CD4-positive, alpha-beta T cell treated with Interleukin-1 beta for 1 hour (primary cell): ENCODE measurements around the gene MXD1.

Experiments
- DNase-seq, 2 donors: peaks; one replicate each; pipeline ENCODE4 v3.0.0-alpha.2; 2020 to 2022

The MXD1 gene

DNA sequence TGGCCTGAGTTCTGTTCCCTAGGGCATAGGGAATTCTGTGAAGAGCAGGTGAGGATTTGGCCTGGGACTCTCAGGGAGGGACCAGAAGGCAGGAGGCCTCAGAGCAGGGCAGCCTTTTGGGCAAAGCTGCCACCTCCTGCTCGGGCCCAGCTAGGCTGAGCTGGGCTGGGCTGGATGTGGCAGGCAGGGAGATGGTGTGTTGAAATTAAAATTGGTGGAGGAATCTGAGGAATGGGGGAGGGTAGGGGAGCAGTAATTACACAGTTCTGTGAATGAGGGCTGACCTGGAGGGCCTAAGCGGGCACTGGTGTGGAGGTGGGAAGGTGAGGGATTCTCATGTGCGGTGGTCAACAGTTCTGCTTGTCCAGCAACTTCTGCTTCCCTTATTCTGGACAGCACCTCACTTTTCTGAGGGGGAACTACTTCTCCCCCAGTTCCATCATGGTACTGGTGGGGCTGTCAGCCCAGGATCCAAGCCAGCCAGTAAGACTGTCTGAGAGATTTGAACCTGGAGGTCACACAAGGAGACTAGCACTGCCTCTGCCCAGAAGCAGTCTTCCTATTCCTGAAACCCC is 68.6 kb downstream of the MXD1 start:
- DNase-seq = no peak

DNA sequence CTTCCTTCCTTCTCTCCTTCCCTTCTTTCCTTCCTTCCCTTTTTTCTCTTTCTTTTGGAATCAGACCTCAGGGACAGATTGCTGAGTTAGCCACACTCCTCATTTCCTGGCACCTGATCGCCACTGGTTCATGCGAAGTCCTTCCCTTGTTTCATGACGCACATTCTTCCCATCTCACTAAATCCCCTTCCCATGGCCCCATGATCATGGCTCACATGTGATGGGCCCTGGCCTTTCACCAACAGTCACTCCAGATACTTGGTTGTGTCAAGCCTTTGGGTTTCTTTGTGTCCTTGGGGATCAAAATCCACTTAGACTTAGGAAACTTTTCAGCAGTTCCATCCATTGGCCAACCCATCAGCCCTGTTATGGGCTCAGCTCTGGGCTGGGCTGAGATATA is 70.3 kb downstream of the MXD1 start:
- DNase-seq = no peak

DNA sequence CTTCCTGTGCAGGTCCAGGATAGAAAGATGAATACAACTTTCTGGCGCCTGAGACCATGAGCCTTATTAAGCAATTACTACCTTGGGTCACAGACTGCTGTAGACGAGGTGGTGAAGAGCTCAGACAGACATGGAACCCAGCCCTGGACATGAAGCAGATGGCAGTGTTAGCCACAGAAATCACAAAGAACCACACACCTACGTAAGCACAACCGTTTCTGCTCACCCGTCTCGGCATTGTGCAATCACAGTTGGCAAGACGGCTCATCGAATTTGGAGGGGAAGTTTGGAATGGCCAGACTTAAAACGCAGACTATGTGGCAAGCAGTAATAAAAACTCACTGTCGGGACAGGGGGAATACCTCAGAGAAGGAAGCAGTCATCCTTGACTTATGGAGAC is 70.8 kb downstream of the MXD1 start:
- peak; percentile 11 to 81 for DNase-seq

DNA sequence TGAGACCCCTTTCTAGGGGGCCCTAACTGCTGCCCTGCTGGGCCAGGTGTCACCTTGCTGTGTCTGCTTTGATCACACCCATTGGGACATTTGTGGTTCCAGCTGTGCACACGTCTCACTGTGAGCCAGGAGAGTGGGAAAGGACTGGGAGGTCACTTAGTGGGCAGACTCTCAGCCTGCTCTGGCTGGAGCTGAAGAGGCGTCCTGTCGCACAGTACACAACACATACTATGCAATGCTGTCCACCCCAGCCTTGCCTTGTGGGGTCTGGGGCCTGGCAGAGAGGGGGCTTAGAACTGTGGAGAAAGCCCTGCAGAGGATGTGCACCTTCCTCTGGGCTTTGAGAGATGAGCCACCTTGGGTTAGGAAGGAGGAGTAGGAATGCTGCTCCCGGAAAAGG is 71.8 kb downstream of the MXD1 start:
- no peak for DNase-seq

DNA sequence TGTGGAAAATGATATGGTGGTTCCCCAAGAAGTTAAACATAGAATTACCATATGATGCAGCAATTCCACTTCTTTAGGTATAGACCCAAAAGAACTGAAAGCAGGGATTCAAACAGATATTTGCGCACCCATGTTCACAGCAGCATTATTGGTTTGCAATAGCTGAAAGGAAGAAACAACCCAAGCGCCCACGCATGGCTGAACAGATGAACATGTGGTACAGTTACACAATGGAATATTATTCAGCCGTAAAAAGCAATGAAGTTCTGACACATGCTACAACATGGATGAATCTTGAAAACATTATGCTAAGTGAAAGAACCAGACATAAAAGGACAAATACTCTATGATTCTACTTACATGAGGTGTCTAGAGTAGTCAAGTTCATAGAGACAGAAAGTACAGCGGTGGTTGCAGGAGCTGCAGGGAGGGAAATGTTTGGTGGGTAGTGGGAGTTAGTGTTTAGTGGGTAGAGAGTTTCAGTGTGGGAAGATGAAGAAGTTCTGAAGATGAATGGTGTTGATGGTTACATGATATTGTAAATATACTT is 73.3 kb downstream of the MXD1 start:
- DNase-seq = no peak

DNA sequence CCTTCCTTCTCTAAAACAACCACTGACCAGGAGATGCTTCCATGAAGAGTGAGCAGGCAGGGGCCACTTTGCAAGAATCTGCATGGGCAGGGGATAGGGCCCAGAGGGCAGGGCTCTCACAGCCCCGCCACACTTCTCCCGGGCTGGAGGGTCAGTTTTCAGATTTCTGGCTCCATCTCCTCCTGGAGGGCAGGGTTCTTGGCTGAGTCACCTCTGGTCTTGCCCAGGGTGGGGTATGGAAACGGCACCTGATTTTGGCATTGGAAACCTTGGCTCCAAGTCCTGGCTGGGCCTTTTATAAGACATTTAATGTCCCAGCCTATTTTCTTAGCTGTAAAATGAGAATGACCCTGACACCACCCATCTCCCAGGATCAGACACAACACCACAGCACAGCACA is 74.1 kb downstream of the MXD1 start:
- DNase-seq = no peak

DNA sequence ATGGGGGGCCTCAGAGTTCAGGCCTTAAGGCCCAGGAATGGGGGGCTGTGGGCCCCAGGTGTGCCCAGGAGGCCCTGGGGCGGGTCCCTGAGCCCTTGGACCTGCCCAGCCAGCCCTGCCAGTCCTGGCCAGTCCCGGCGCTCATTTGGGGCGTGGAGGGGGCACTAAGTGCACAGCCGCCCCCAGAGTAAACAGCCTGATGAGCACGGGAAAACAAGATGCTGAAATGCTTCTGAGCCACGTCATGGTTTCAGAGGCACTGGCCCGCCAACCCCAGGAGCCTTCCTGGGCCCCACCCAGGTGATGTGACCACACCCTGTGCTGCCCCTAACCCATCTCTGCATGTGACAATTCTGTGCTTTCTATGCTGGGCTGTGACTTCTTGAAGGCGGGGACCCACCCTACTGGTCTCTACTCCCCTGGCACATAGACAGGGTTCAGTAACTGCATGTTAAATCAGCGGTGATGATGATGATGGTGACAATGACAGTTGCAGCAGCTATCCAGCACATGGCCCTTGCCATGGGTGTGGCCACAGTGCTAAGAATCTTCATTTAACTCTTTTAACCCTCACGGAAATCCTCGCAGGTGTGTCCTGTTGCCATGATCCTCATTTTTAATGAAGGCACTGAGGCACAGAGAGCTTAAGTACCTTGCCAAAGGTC is 74.7 kb downstream of the MXD1 start:
- DNase-seq = no peak
